Activated naive CD8-positive, alpha-beta T cell treated with anti-CD3 and anti-CD28 coated beads, Interleukin-2, amount 50 U/mL, for 16 hours (primary cell): ENCODE results near the gene RRAGD.

Experiments used
- DNase-seq: peaks from one replicate; pipeline ENCODE4 v3.0.0-alpha.2; 2020; ENCODE audit warnings: low read depth, low spot score

The RRAGD gene

DNA sequence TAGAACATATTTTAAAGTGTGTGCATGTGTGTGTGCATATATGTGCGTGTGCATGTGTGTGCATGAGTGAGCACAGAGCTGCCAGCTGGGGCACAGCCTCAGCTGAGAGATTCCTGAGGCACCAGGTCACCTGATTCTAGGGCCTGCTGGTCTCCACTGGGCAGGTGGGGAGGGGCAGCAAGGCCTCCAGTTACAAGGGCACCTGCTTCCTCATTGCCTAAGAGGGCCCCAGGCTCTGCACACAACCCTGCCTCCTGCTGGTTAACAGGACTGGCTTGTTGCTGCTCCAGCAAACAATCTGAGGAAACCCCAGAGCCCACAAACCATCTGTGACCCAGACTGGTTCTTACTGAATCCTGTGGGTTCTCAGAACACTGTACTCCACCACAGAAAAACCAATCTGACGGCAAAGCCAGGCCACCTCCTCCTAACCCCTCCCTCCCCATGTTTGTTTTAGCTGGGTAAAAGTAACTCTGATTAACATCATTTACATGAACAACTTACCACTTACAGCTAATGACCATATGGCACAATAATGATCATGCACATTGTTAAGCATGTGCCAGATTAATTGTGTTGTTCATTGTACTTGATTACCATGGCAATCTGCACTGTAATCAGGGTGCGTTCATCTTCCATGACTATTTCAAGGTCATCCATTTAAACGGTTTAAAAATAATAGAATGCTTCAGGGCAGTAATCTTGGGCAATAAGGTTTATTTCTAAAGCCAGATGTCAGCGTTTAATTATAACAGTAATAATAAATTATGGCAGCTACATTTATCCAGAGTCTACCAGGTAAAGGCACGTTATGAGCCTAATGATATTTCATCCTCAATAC lies 36.4 kb downstream of the RRAGD start:
- DNase-seq, result no peak

DNA sequence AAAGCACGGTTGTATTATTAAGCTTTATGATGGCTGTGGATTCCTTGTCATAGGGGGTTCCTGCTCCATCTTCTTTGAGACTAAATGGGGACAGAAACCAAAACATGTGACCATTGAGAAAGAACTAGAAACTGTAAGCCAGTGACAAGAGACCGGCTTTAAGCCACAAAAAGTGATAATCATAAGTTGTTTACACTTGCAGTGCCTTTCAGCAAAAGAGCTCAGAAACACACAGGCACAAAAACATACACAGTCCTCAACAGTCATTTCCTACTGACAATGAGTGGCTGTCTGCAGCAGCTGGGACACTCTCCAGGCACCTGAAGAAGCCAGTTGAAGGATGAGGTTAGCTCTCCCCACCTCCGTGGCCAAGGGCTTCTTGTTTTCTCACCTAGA lies 39.6 kb downstream of the RRAGD start:
- no peak for DNase-seq

DNA sequence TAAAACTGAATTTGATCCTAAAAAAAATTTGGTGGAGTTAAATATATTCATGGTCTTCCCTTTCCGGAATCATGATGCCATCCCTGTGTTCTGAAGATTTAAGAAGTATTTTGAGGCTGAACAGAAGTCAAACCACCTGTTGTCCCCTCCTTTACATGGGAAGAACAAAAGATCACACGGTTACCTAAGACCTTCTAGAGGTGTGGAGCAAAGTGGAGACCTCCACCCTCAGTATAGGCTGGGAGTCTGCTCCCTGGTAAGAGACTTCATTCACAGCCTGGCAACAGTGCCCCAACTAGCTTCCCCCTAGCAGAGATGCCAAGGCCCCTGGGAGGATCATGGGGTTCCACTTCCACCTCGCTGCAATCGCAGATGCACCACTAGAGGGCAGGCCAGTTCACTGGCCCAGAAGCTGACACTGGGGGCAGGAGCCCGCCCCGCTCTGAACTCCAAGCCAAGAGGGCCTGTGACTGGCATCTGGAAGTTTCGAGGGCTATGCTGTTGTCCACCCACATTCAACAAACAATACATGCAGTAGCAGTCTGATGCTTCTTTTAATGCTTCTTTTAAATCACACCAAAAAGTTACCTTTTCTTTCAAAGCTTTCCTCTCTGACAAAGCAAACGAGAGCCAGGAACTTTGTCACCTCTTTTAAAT lies 40.1 kb downstream of the RRAGD start:
- peak; percentile 54 for DNase-seq

DNA sequence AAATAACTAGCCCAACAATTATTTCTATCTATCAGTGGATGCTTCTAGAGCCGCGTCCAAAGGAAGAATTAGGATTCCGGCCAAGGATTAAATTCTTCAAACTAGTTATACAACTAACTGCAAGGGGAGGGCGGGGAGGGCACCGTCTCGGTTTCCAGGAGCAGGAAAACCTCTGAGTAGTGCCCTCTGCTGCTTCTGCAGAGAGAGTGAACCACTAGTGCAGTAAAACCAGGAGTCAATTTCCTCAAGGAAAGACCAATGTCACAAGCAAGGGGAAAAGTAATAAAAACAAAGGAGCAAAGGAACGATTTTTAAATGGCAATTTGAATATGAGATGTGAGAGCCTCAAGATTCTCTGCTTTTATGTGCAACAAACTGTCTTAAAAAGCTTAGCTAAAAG lies 43.1 kb downstream of the RRAGD start:
- no peak for DNase-seq

DNA sequence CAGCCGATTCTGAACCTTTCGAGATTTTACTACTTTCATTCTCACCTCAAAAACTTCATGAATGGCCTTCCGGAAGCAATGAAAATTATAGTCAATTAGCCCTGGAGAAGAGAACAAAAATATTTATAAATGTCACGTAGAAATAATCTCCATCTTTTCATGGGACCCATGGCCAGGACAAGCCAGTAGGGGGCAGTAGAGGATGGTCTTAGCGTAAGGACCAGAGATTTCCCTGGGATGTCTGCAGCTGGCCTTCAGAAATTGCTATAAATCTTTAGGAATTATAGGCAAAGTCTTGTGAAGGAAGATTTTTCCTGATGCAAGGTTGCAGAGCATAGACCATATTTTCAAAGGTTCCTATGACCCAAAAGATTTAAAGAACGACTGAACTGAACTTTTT lies 44.0 kb downstream of the RRAGD start:
- peak; percentile 28 for DNase-seq

- no peak for DNase-seq
Measured at GRCh38 chr6:89364586-89364985, 47.5 kb downstream of the RRAGD start.

GRCh38 chr6:89361171-89361570 lies 50.9 kb downstream of the RRAGD start:
- DNase-seq, result no peak

DNA sequence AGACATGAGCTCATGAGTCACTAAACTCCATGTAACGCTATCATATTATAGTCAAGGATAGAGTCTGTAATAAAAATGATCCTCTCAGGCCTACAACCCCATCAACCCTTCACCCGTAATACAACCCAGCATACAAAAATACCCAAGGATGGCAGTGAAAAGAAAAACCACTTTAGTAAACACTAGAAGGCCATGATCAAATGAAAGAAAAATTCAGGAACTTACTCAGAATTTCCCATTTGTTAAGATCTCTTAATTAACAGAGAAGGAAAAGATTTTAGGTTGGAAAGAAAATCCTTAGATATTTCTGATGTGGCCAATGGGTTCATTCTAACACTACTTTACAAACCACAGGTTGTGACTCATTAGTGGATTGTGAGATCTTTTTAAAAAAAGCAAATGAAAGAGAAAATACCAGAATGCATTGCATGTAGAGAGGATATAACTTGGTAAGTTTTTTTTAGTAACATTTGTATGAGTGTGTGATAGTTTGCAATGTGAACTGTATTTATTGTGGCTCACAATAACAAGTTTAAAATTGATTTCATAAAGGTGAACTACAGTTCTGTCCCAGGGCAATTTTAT lies 51.6 kb downstream of the RRAGD start:
- no peak for DNase-seq

DNA sequence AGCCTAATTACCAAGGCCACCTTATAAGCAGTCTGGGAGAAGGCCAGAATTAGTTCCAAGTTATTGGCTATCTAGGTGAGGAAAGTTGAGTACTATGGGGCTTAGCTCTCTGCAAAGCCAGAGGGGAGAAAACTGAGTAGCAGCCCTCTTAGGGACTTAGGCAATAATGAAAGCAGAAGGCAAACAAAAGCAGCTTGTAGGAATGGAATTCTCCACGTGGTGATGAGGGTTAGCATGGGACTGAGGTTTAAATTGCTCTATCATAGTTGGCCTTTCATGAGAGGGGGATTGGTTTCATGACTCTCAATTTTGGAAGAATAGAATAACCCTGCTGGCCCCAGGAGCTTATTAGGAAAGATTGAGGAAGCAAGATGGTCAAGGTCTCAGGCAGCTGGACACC lies 52.5 kb downstream of the RRAGD start:
- no peak for DNase-seq

DNA sequence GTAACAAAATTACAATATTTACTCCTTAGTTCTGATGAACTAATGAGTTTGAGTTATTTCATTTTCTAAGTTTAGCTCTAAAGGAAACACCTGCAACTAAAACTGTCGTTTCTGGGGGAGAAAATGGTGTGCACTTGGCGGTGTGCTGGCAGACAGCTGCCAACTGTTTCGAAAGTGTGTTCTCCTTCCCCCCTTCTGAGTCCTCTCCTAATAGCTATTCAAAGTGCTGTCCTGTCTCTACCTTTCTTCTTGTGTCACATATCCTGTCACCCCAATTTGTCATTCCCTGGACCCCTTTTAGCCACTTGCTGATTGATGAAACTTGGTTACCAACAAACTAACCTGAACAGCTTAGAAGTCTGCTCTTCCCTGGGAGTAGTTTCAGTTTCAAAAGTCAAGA lies 54.7 kb downstream of the RRAGD start:
- DNase-seq, result no peak

DNA sequence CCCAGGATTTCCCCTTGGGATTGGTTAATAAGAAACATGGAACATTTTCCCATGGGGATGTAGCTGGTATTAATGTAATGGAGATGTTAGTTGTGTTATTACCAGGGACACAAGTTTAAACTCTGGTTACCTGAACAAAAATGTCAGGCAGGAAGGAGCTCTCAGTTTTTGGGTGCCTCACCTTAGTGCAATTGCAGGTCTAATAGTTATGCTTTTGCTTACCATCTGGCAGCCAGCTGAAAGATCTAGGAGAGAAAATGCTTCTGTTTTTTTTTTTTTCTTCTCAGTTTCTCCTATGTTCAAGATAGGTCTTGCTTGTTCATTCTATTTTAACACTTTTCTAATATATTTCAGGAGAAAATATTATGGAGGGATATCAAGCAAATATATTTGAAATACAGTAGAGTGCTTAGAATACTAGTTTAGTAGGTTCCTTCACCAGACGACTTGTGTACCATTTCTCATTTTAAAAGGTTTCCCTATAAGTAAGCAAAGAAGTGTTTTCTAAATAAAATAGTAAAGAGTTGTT lies 55.4 kb downstream of the RRAGD start:
- DNase-seq, result no peak

GRCh38 chr6:89355511-89356194 lies 56.4 kb downstream of the RRAGD start:
- DNase-seq, result no peak

DNA sequence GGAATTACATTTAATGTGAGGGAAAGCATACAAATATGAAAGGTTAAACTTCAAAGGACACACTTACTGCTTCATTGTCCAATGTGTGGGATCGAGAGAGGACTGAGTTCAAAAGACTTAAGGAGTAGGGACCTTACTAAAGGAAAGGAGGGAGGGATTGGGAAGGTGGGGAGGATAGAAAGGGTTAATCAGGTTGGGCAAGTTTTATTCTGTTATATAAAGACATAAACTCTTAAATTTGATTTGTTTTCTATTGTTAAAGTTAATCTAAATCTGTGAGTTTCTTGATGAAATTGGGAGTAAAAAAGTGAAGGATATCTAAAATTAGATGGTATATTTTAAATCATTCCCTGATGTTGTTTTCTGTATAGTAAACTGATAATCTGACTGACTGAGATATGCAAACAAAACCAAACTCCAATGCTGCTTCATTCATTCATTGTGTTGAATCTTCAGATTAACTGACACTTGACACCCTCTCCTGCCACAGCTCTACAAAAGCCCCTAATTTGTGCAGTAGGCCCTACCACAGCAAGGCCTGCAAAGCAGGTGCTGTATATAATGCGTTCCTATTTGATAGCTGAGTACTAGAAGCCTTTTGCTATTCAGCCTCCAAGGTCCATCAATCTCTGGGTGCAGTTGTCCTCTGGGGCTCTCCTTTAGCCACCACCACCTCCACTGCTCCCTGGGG lies 58.2 kb downstream of the RRAGD start:
- no peak for DNase-seq

DNA sequence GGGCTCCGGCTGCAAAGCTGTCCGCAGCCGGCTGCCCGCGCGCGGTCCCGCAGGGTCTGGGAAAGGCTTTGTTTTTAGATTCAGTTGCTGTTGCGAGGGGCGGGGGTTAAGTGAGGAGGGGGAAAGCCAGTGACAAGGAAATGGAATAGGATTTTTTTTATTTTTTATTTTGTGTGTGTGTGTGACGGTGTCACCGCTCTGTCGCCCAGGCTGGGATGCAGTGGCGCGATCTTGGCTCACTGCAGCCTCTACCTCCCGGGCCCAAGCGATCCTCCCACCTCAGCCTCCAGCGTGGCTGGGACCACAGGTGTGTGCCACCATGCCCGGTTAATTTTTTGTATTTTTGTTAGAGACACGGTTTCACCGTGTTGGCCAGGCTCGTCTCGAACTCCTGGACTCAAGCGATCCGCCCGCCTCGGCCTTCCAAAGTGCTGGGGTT lies 58.9 kb downstream of the RRAGD start:
- no peak for DNase-seq

- DNase-seq, result peak; percentile 20
Measured at GRCh38 chr6:89352278-89353117, 59.6 kb downstream of the RRAGD start, which contains the start of gene UBE2J1. Gene UBE2J1, minus strand, starts transcription at chr6:89352722. Its CDS starts 153 bp downstream, at chr6:89352569.

- no peak for DNase-seq
Measured at GRCh38 chr6:89351671-89352277, 60.3 kb downstream of the RRAGD start.

GRCh38 chr6:89350281-89350966 lies 61.6 kb downstream of the RRAGD start:
- DNase-seq, result no peak

GRCh38 chr6:89348372-89348771 lies 63.7 kb downstream of the RRAGD start:
- DNase-seq, result no peak

- DNase-seq, result no peak
Measured at GRCh38 chr6:89347825-89348224, 64.2 kb downstream of the RRAGD start.
